Stimulated activated CD4-positive, alpha-beta T cell treated with anti-CD3 and anti-CD28 coated beads, Interleukin-15, amount 100 ng/mL, for 24 hours (primary cell): ENCODE measurements around the gene CERCAM.
"Not testable (repeated sequence)": the region's sequence is repeated elsewhere in the genome, so short reads cannot be mapped to it uniquely, and the experiment has no call there.

Source experiments
- DNase-seq: peaks from one replicate; pipeline ENCODE4 v3.0.0-alpha.2; 2020

Gene CERCAM

GRCh38 chr9:128420060-128420650, 502 bp upstream of the CERCAM start:
- DNase-seq, result peak; percentile 82

GRCh38 chr9:128421482-128421996, 882 bp downstream of the CERCAM start:
- DNase-seq, result peak; percentile 12

DNA sequence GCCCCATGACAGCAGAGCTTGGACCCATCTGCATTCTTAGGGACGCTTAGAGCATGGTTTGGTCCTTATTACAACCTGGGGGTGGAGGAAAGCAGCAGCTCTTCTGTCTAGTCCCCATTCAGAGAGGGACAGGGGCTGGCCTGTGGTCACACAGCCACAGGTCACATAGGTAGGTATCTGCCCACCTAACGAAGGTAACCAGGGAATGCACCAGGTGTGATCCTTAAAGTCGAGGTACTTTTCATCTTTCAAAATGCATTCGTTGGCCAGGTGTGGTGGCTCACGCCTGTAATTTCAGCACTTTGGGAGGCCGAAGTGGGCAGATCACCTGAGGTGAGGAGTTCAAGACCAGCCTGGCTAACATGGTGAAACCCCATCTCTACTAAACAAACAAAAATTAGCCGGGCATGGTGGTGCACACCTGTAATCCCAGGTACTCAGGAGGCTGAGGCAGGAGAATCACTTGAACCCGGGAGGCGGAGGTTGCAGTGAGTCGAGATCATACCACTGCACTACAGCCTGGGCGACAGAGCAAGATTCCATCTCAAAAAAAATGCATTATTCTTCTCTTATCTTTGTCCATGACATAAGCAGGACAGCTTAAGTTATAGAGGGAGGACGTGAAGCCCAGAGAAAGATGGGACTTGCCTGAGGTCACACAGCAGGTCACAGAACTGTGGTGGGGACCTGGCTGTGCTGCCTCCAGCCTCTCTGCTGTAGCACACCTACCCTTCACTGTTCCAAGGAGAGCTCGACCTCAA, 1.5 kb downstream of the CERCAM start:
- DNase-seq, result not testable (repeated sequence)

- no peak for DNase-seq
Measured at GRCh38 chr9:128422783-128423150, 2.1 kb downstream of the CERCAM start.

DNA sequence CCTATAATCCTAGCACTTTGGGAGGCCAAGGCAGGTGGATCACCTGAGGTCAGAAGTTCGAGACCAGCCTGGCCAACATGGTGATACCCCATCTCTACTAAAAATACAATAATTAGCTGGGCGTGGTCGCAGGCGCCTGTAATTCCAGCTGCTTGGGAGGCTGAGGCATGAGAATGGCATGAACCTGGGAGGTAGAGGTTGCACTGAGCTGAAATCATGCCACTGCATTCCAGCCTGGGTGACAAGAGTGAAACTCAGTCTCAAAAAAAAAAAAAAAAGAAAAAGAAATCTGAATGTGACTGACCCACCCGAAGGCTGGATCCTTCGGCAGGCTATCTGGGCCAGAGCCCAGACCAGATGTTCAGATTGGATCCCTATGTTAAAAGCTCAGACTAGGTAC, 2.7 kb downstream of the CERCAM start:
- DNase-seq, result not testable (repeated sequence)

DNA sequence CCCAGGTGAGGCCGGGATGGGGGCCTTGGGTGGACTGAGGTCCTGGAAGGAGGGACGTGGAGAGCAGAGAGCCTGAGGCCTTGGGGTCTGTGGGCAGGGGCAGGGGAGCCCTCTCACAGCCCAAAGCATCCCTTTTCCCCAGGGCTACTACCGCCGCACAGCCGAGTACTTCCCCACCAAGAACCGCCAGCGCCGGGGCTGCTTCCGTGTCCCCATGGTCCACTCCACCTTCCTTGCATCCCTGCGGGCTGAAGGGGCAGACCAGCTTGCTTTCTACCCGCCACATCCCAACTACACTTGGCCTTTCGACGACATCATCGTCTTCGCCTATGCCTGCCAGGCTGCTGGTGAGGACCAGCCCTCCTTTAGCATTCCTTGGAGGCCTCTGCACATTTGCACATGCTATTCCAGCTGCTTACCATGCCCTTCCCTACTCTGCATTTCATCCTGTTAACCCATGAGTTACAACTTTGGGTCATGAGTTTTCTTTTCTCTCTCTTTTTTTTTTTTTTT, 3.7 kb downstream of the CERCAM start:
- DNase-seq, result no peak

DNA sequence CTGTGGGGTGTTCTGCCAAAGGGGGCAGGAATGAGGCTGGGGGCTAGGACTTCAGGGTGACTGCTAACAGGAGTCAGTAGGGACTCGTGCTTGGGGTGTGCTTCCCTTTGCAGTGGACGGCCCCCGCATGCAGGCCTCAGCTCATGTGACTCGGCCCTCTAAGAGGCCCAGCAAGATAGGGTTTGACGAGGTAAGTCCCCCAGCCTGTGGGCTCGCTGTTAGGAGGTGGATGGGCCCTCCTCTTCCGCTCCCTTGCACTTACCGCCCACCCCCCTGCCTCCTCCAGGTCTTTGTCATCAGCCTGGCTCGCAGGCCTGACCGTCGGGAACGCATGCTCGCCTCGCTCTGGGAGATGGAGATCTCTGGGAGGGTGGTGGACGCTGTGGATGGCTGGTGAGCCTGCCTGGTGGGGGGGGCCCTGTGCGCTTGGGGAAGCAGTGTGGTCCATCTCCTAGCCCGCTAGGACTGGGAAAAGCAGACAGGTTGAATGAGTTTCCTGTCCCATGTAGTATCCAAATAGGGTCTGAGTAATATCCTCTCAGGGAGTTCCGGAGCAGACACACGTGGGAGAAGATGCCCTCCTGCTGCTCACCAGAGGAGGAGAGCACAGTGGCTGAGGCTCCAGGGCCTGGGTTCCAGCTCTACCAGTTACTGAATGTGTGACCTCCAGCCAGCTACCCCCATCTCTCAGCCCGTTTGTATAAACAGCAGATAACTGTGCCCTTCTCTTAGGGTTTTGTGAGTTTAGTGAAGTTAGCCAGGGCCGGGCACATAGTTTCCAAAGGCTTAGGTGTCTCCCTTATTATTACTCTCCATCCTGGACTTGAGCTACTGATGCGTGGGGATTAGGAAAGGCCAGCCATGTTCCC, 8.2 kb downstream of the CERCAM start:
- no peak for DNase-seq

DNA sequence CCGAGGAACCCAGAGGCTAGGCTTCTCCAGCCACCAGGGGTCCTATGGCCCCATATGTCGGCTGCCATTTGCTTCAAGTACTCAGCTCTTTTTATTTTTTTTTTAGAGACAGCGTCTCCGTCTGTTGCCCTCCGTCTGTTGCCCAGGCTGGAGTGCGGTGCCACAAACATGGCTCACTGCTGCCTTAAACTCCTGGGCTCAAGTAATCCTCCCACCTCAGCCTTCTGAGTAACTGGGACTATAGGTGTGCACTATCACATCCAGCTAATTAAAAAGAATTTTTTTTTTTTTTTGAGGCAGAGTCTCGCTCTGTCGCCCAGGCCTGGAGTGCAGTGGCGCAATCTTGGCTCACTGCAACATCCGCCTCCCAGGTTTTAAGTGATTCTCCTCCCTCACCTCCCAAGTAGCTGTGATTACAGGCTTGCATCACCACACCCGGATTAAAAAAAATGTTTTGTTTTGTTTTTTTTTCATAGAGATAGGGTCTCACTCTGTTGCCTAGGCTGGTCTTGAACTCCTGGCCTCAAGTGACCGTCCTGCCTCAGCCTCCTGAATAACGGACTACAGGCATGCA, 8.9 kb downstream of the CERCAM start:
- no peak for DNase-seq

- no peak for DNase-seq
Measured at GRCh38 chr9:128431207-128431606, 10.6 kb downstream of the CERCAM start.

DNA sequence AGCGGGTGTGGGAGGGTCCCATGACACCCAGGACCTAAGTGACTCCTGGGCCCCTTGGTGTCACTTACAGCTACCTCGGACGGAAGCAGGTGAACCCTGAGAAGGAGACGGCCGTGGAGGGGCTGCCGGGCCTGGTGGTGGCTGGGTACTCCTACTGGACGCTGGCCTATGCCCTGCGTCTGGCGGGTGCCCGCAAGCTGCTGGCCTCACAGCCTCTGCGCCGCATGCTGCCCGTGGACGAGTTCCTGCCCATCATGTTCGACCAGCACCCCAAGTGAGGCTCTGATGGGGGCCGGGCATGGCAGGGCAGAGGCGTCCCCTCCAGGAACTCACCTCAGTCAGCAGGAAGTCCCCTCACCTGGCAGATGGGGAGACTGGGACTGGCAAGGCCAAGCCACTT, 13.7 kb downstream of the CERCAM start:
- no peak for DNase-seq

DNA sequence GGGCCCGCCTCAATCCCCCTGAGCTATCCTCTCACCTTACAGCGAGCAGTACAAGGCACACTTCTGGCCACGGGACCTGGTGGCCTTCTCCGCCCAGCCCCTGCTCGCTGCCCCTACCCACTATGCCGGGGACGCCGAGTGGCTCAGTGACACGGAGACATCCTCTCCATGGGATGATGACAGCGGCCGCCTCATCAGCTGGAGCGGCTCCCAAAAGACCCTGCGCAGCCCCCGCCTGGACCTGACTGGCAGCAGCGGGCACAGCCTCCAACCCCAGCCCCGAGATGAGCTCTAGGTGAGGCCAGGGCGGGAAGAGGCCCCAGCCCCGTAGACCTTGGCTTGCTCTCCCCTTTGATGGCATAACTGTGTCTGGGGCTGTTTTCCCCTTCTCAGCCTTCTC, 15.0 kb downstream of the CERCAM start:
- DNase-seq, result no peak

GRCh38 chr9:128438343-128439109, 17.9 kb downstream of the CERCAM start:
- peak; percentile 90 for DNase-seq

GRCh38 chr9:128439273-128439672, 18.6 kb downstream of the CERCAM start:
- no peak for DNase-seq

GRCh38 chr9:128442150-128442549, 21.5 kb downstream of the CERCAM start:
- no peak for DNase-seq

- DNase-seq, result not testable (repeated sequence)
Measured at GRCh38 chr9:128446505-128446904, 25.8 kb downstream of the CERCAM start.

DNA sequence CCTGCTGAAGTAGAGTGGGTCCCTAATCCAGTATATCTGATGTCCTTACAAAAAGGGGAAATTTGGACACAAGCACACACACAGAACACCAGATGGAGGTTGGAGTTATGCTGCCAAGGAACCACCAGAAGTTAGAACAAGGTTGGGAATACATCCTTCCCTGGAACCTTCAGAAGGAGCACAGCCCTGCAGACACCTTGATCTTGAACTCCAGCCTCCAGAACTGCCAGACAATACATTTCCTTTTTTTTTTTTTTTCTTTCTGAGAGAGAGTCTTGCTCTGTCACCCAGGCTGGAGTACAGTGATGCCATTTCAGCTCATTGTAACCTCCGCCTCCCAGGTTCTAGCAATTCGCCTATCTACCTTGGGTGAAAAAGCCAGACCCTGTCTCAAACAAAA, 28.1 kb downstream of the CERCAM start:
- no peak for DNase-seq

- DNase-seq, result no peak
Measured at GRCh38 chr9:128454991-128455390, 34.3 kb downstream of the CERCAM start.

DNA sequence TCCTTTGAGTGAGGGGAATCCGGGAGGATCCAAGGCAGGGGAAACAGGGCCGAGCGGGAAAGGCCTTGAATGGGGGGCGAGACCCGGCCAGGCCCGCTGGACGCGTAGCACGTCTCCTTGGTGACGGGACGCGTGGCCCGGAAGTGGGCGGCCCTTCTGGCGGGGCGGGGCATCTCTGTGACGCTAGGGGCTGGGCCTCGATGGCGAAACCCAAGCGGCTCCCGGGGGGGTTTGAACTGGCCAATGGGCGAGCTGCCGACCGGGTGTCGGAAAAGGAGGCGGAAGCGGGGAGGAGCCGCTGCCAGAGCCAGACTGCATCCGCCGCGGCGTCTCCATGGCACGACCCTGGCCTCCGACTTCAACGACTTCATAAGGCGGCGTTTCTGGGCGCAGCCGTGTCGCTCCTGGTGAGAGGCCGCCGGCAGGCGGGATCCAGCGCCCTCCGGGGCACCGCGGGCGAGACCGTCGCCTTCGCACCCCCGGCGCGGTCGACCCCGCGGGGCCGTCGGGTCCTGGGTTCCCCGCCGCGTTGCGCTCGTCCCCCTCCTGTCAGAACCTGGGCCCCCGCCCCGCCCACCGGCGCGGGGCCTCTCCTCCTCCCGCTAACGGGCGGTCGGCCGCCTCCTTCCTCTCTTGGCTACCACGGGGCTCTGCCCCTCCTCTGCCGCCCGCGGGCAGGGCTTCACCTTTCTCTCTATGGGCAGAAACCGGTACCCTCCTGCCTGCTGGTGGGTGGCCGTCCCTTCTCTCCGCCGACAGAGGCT, 35.4 kb downstream of the CERCAM start, which contains the start of gene ODF2:
TSS of gene ODF2 (plus strand) at position 158 of the 764 bp plus-strand sequence. CDS start at position 244, 86 bp downstream.
- peak; percentile 99 for DNase-seq

DNA sequence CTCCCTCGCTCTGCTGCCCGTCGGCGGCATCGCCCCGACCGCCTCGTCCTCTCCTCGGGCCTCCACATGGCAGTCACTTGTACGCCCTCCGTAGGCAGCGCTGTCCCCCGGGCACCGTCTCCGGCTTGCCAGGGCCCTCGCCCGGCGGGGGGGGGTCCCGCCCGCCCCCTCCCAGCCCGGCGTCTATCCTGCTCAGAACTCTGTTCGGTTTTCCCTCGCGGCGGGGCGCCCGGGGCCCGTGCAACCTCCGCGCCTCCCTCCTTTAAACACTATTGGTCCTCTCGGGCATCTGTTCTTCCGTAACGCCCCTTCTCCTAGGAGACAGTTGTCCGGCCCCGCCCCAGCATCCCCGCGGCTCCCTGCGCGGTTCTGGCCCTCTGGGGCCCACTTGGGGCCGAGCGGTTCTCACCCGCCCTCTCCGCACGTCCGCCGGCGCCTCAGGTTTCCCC, 36.0 kb downstream of the CERCAM start:
- DNase-seq, result peak; percentile 86

DNA sequence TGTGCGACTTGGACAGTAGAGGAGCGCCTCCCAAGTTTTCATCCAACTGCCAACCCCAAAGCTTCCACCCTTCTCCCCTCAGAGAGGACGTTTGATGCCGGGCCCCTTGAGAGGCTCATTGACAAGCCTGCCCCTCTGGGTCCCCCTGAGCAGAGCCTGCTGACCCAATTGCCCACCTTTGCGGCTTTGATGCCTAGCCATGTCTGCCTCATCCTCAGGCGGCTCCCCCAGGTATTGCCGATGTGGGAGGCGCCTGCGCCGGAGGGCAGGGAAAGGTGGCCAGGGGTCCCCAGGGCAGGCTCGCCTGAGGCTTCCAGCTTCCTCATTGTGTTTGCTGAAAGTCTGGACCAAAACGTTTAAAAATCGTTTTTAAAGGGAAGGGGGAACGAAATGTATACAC, 36.5 kb downstream of the CERCAM start:
- DNase-seq, result no peak

- DNase-seq, result no peak
Measured at GRCh38 chr9:128459011-128459410, 38.4 kb downstream of the CERCAM start.
